BJ (cell line): ENCODE measurements around the gene CDC20. TPM values are rescaled to one million over a fixed set of nuclear protein-coding genes. Genes with fewer than 3 reads are reported as not detected.

Experiments
- CTCF ChIA-PET: fragments of 350-600 bp; formaldehyde crosslinking; extraction: SDS; loops from one replicate; lab custom pipeline; 2021; ENCODE audit warnings: antibody characterized with exemption, inconsistent platforms; lab: Yijun Ruan, JAX
- POLR2A ChIA-PET: fragments of 300-600 bp; sonication (Branson Sonifier 250); formaldehyde crosslinking; extraction: SDS; loops from one replicate; lab custom pipeline; 2021; ENCODE audit warnings: antibody characterized with exemption; lab: Charles Lee
- DNase-seq: peaks from one replicate; pipeline ENCODE4 v3.0.0-alpha.2; 2011; ENCODE audit warnings: low read depth
- H3K27me3 ChIP-seq: 2 replicates; pipeline ENCODE4 v1.6.0; 2011; ENCODE audit warnings: low read length; ENCODE audit not compliant: control insufficient read depth, insufficient read depth
- H3K36me3 ChIP-seq: 2 replicates; pipeline ENCODE4 v1.5.1; 2011; ENCODE audit warnings: low read length; ENCODE audit not compliant: control insufficient read depth, insufficient read depth
- H3K4me3 ChIP-seq: 2 replicates; pipeline ENCODE4 v1.5.1; 2011; ENCODE audit warnings: low read depth, mild to moderate bottlenecking, control low read depth, low read length
- CTCF ChIP-seq: IDR thresholded peaks from 2 replicates; pipeline ENCODE4 v1.5.1; 2011; ENCODE audit warnings: low read depth, mild to moderate bottlenecking, control low read depth, inconsistent platforms, low read length, moderate library complexity; ENCODE audit not compliant: insufficient read depth
- polyA plus RNA-seq: library from polyadenylated mRNA; depleted of rRNA; stranded (reverse); fragments of >200 nt; gene quantifications from 2 replicates; pipeline ENCODE4 v1.2.3, GENCODE V29; 2011

The CDC20 gene
- polyA plus RNA-seq, 1 experiment: 107 TPM

- Histone ChIP-seq H3K27me3 (no peaks in the 10 kb centered on the region), H3K4me3 (no peak overlapping the region), H3K36me3 (peaks cover 32% of the 10 kb centered on the region)
- ChIA-PET CTCF (interaction anchor here (0.8 kb wide), 1 partner anchor 12 kb away, joined by 3 read pairs; no protein-coding TSS in a partner anchor), POLR2A (no interaction called here)
- DNase-seq: no peak
- TF ChIP-seq CTCF: no peak
These were observed 22.8 kb downstream of the CDC20 start for GRCh38 chr1:43381612-43382011.

- H3K36me3 ChIP-seq: peaks cover 37% of the 10 kb centered on the region
- DNase-seq: no peak
These were observed 23.4 kb downstream of the CDC20 start for GRCh38 chr1:43382027-43382779.

GRCh38 chr1:43383449-43383848, 24.7 kb downstream of the CDC20 start:
- no peak for DNase-seq
- no peaks in the 10 kb centered on the region for H3K27me3 ChIP-seq
- POLR2A ChIA-PET: no interaction called here
- peaks cover 37% of the 10 kb centered on the region for H3K36me3 ChIP-seq
- H3K4me3 ChIP-seq: no peak overlapping the region
- CTCF ChIA-PET: interaction anchor here (1.2 to 1.4 kb wide), 3 partner anchors 41 to 157 kb away, joined by 3 to 4 read pairs (median 4); no protein-coding TSS in a partner anchor
- no peak for TF ChIP-seq CTCF

More at GRCh38 chr1:43382027-43382779, 23.4 kb downstream of the CDC20 start:
- ChIA-PET CTCF (interaction anchor here (0.8 kb wide), 1 partner anchor 12 kb away, joined by 3 read pairs; no protein-coding TSS in a partner anchor), POLR2A (no interaction called here)
- Histone ChIP-seq H3K27me3 (no peaks in the 10 kb centered on the region), H3K4me3 (no peak overlapping the region)
- no peak for TF ChIP-seq CTCF

- CTCF ChIA-PET: no interaction called here
- no peak for TF ChIP-seq CTCF
- Histone ChIP-seq H3K4me3 (no peak overlapping the region), H3K36me3 (peaks cover 37% of the 10 kb centered on the region), H3K27me3 (no peaks in the 10 kb centered on the region)
- DNase-seq: no peak
- POLR2A ChIA-PET: no interaction called here
These were observed 27.9 kb downstream of the CDC20 start for GRCh38 chr1:43386676-43387075.

GRCh38 chr1:43387976-43388599, 29.3 kb downstream of the CDC20 start:
- CTCF ChIA-PET: interaction anchor here (1.1 kb wide), 1 partner anchor 26 kb away, joined by 3 read pairs; no protein-coding TSS in a partner anchor
- peak overlapping the region; percentile 98; the same call in 1 of the 2 replicates for H3K4me3 ChIP-seq
- H3K27me3 ChIP-seq: no peaks in the 10 kb centered on the region
- H3K36me3 ChIP-seq: peaks cover 30% of the 10 kb centered on the region
- TF ChIP-seq CTCF: no peak
- DNase-seq: no peak
- POLR2A ChIA-PET: interaction anchor here (0.6 kb wide), 1 partner anchor 9 kb away, joined by 7 read pairs; no protein-coding TSS in a partner anchor
